ENCODE results near the gene CPOX. TPM values are rescaled to one million over a fixed set of nuclear protein-coding genes. Genes with fewer than 3 reads are reported as not detected.
A peak's percentile ranks its signal among the peaks of the same experiment; 100 is the strongest.
"Not testable (repeated sequence)": the region's sequence is repeated elsewhere in the genome, so short reads cannot be mapped to it uniquely, and the experiment has no call there.

CPOX gene
- 21.5 and 22.1 TPM in 2 replicates for total RNA-seq

DNA sequence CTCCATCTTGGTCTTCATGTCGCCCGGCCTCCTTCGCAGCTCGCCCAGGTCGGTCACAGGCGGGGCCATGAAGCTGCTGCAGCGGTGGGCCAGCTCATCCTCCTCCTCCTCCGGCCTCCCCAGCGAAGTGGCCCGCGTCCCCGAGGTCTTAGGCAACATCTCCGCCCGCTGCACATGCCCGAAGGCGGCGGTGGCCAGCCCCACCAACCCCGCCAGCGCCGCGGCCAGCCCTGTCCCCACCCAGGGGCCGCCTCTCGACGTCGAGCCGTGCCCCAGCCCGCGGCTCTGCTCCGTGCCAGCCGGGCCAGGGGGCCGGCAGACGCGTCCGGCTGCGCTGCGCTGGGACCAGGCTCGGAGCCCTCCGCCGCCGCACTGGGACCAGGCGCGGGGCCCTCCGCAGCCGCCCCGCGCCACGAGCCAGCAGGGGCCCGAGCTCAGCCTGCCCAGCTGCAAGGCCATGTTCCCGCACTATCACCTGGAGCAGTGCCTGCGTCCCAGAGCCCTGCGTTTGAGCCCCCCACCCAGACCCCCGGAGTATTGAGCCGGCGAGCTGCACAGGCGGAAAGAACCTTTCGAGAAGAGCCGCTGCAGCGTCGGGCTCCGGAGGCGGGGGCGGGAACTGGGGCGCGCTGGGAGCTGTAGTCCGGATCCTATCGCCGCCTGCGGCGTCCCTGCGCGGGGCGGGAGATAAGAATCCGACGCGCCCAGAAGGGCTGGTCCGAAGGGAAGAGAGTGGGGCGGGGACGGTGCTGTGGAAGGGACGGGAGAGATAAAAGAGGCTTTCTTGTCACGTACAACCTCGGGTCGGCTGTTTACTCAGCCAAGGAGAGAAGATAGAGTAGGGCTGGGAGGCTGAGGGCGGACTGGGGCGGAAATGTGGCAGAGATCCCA is at the start of gene CPOX:
TSS of gene CPOX (minus strand) at position 566 of the 891 bp plus-strand sequence. CDS start at position 459, 107 bp downstream.
- peak within 1 kb of the TSS; percentile 22 for H3K27ac ChIP-seq (ENCODE audit: low read depth, low read length)
- H2AFZ ChIP-seq (ENCODE audit: low read length) = peak within 1 kb of the TSS; percentile 98
- no peak for TF ChIP-seq CTCF (IDR thresholded peaks at IDR 0.05; ENCODE audit: extremely low read depth, low read depth, low read length)
- peaks cover 11% of the 10 kb centered on the region for H3K36me3 ChIP-seq (ENCODE audit: insufficient read depth, low read length)
- H3K27me3 ChIP-seq (ENCODE audit: insufficient read depth, low read length) = no peaks in the 10 kb centered on the region
- peaks cover 2% of the 10 kb centered on the region for H4K20me1 ChIP-seq (ENCODE audit: insufficient read depth, low read length)
- peak within 1 kb of the TSS; percentile 87 for H3K4me3 ChIP-seq (ENCODE audit: insufficient read depth, low read length)
- H3K9me3 ChIP-seq (ENCODE audit: low read depth, low read length) = no peaks in the 10 kb centered on the region
- H3K79me2 ChIP-seq (ENCODE audit: insufficient read depth, low read length) = peaks cover 10% of the 10 kb centered on the region
- peak within 1 kb of the TSS; percentile 91 for H3K4me2 ChIP-seq (ENCODE audit: insufficient read depth, low read length)
- peaks cover 8% of the 10 kb centered on the region for H3K4me1 ChIP-seq (ENCODE audit: insufficient read depth, low read length)
- peak; percentile 98 for DNase-seq (ENCODE audit: insufficient read length, low spot score, missing footprints)

DNA sequence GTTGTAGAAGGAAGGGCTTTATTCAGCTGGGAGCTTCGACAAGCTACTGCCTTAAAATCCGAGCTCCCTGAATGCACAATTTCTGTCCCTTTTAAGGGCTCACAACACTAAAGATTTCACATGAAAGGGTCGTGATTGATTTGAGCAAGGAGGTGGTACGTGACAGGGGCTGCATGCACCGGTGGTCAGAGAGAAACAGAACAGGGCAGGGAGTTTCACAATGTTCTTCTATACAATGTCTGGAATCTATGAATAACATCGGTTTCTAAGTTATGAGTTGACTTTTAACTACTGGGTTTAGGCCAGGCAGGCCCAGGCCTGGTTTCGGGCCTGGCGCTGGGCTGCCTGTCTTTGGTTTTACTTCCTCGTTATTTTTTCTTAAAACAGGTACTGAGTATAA is 49.4 kb upstream of the CPOX start:
- not testable (repeated sequence) for H2AFZ ChIP-seq (ENCODE audit: low read length); H3K4me1 ChIP-seq (ENCODE audit: insufficient read depth, low read length); H3K9me3 ChIP-seq (ENCODE audit: low read depth, low read length); DNase-seq (ENCODE audit: insufficient read length, low spot score, missing footprints); H3K27ac ChIP-seq (ENCODE audit: low read depth, low read length); H3K4me3 ChIP-seq (ENCODE audit: insufficient read depth, low read length); H3K4me2 ChIP-seq (ENCODE audit: insufficient read depth, low read length); H3K36me3 ChIP-seq (ENCODE audit: insufficient read depth, low read length); H3K79me2 ChIP-seq (ENCODE audit: insufficient read depth, low read length); H4K20me1 ChIP-seq (ENCODE audit: insufficient read depth, low read length)
- H3K27me3 ChIP-seq (ENCODE audit: insufficient read depth, low read length) = peaks cover 17% of the 10 kb centered on the region

- H3K27me3 ChIP-seq (ENCODE audit: insufficient read depth, low read length); DNase-seq (ENCODE audit: insufficient read length, low spot score, missing footprints): not testable (repeated sequence)
Observed at GRCh38 chr3:98641756-98642155, 48.3 kb upstream of the CPOX start.

GRCh38 chr3:98638515-98638914 is 45.1 kb upstream of the CPOX start:
- H4K20me1 ChIP-seq (ENCODE audit: insufficient read depth, low read length) = not testable (repeated sequence)

More at GRCh38 chr3:98641756-98642155, 48.3 kb upstream of the CPOX start:
- H3K9me3 ChIP-seq (ENCODE audit: low read depth, low read length); H3K4me2 ChIP-seq (ENCODE audit: insufficient read depth, low read length); H2AFZ ChIP-seq (ENCODE audit: low read length); H3K4me1 ChIP-seq (ENCODE audit: insufficient read depth, low read length); H3K27ac ChIP-seq (ENCODE audit: low read depth, low read length); H3K36me3 ChIP-seq (ENCODE audit: insufficient read depth, low read length); H4K20me1 ChIP-seq (ENCODE audit: insufficient read depth, low read length); H3K79me2 ChIP-seq (ENCODE audit: insufficient read depth, low read length); H3K4me3 ChIP-seq (ENCODE audit: insufficient read depth, low read length): not testable (repeated sequence)

DNA sequence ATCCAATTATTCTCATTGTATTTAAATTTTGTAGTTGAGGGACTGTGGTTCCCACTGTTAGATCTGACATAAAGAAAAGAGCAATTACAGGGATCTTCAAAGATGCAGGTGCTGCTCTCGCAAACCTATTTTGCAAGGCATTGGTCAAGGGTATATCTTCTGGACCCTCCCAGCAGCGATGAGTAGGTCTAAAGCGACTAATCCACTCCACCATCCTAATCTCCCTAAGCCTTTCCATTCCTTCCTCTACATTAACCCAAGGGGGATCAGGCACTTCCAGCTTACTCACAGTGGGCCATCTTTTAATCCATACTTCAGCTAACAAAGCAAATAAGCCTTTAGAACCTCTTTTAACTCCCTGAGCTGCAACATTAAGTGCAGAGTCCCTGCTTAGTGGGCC is 37.0 kb upstream of the CPOX start:
- DNase-seq (ENCODE audit: insufficient read length, low spot score, missing footprints) = no peak
- peaks cover 13% of the 10 kb centered on the region for H3K27me3 ChIP-seq (ENCODE audit: insufficient read depth, low read length)
- no peak for TF ChIP-seq CTCF (IDR thresholded peaks at IDR 0.05; ENCODE audit: extremely low read depth, low read depth, low read length)
- H3K79me2 ChIP-seq (ENCODE audit: insufficient read depth, low read length) = no peaks in the 10 kb centered on the region
- no peak overlapping the region for H3K4me3 ChIP-seq (ENCODE audit: insufficient read depth, low read length)
- no peak overlapping the region for H3K4me2 ChIP-seq (ENCODE audit: insufficient read depth, low read length)
- no peaks in the 10 kb centered on the region for H3K4me1 ChIP-seq (ENCODE audit: insufficient read depth, low read length)
- no peaks in the 10 kb centered on the region for H4K20me1 ChIP-seq (ENCODE audit: insufficient read depth, low read length)
- no peak overlapping the region for H2AFZ ChIP-seq (ENCODE audit: low read length)
- no peaks in the 10 kb centered on the region for H3K9me3 ChIP-seq (ENCODE audit: low read depth, low read length)
- H3K36me3 ChIP-seq (ENCODE audit: insufficient read depth, low read length) = no peaks in the 10 kb centered on the region
- no peak overlapping the region for H3K27ac ChIP-seq (ENCODE audit: low read depth, low read length)

More at GRCh38 chr3:98638515-98638914, 45.1 kb upstream of the CPOX start:
- H3K9me3 ChIP-seq (ENCODE audit: low read depth, low read length); H3K36me3 ChIP-seq (ENCODE audit: insufficient read depth, low read length); DNase-seq (ENCODE audit: insufficient read length, low spot score, missing footprints); H3K4me3 ChIP-seq (ENCODE audit: insufficient read depth, low read length); H2AFZ ChIP-seq (ENCODE audit: low read length); H3K4me2 ChIP-seq (ENCODE audit: insufficient read depth, low read length); H3K4me1 ChIP-seq (ENCODE audit: insufficient read depth, low read length); H3K79me2 ChIP-seq (ENCODE audit: insufficient read depth, low read length); H3K27ac ChIP-seq (ENCODE audit: low read depth, low read length): not testable (repeated sequence)
- peaks cover 19% of the 10 kb centered on the region for H3K27me3 ChIP-seq (ENCODE audit: insufficient read depth, low read length)

Measured in osteoblast (primary cell).